GM12878 (cell line): ENCODE results near the gene PSMD11.
"Not testable (repeated sequence)": the region's sequence is repeated elsewhere in the genome, so short reads cannot be mapped to it uniquely, and the experiment has no call there.

Experiments used
- CEBPB ChIP-seq, 2 experiments: fragments of 150-350 bp in 1 of 2; IDR thresholded peaks; 2 replicates each; pipeline ENCODE4 v1.6.1; 2012 to 2014; ENCODE audit warnings: low read depth in 2 of 2, low read length in 2 of 2, borderline replicate concordance in 1 of 2, inconsistent platforms in 1 of 2
- DPF2 ChIP-seq: fragments of 450-650 bp; IDR thresholded peaks from 2 replicates; pipeline ENCODE4 v1.6.1; 2017; ENCODE audit warnings: mild to moderate bottlenecking
- EED ChIP-seq: sonication (generic); IDR thresholded peaks from 2 replicates; pipeline ENCODE4 v1.6.1; 2016; ENCODE audit warnings: antibody characterized with exemption, low read depth
- EP300 ChIP-seq, 2 experiments: fragments of 150-350 bp in 1 of 2; IDR thresholded peaks; 2 replicates each; pipeline ENCODE4 v1.6.1; 2011 to 2012; ENCODE audit warnings: low read depth in 2 of 2, low read length in 2 of 2, borderline replicate concordance in 1 of 2, improper control_type of control experiment in 1 of 2, inconsistent platforms in 1 of 2; ENCODE audit not compliant: control insufficient read depth in 1 of 2
- FOXM1 ChIP-seq: IDR thresholded peaks from 2 replicates; pipeline ENCODE4 v1.6.1; 2012; ENCODE audit warnings: low read depth, mild to moderate bottlenecking, inconsistent platforms, low read length, moderate library complexity
- GABPA ChIP-seq: IDR thresholded peaks from 2 replicates; pipeline ENCODE4 v1.6.1; 2014; ENCODE audit warnings: antibody characterized with exemption, low read depth, mild to moderate bottlenecking, inconsistent platforms
- HDAC6 ChIP-seq: fragments of 200-600 bp; sonication (generic); IDR thresholded peaks from one replicate; pipeline ENCODE4 v1.8.0; 2017; ENCODE audit warnings: antibody characterized with exemption; ENCODE audit not compliant: unreplicated experiment
- SMC3 ChIP-seq: IDR thresholded peaks from 2 replicates; pipeline ENCODE4 v1.6.1; 2011; ENCODE audit warnings: low read length, improper control_type of control experiment, borderline replicate concordance
- SUZ12 ChIP-seq: fragments of 200-600 bp; sonication (generic); IDR thresholded peaks from one replicate; pipeline ENCODE4 v1.6.1; 2018; ENCODE audit warnings: antibody characterized with exemption, mild to moderate bottlenecking; ENCODE audit not compliant: unreplicated experiment
- TCF7 ChIP-seq: IDR thresholded peaks from 2 replicates; pipeline ENCODE4 v1.6.1; 2014; ENCODE audit warnings: antibody characterized with exemption, borderline replicate concordance
- TF ChIP-seq, protein P1 (sequence below), 3 experiments: IDR thresholded peaks in 2 of 3; conservative IDR thresholded peaks in 1 of 3; 2 replicates each; pipeline ENCODE4 v1.5.1; 2011; ENCODE audit warnings: low read depth in 3 of 3, low read length in 3 of 3, mild to moderate bottlenecking in 3 of 3, control low read depth in 2 of 3, moderate library complexity in 2 of 3, inconsistent platforms in 1 of 3, mixed read lengths in 1 of 3; ENCODE audit not compliant: control insufficient read depth in 2 of 3, insufficient read depth in 1 of 3; ENCODE audit errors: extremely low read depth in 1 of 3

DNA sequence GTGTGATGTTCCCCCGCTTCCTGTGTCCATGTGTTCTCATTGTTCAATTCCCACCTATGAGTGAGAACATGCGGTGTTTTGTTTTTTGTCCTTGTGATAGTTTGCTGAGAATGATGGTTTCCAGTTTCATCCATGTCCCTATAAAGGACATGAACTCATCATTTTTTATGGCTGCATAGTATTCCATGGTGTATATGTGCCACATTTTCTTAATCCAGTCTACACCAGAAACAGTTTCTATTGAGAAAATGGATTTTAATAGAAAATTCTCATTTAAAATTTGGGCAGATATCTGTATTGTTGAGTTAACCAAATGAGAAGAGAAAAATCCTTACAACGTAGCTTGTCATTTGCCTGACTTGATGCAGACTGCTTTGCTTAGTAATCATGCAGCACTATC, 34.2 kb upstream of the PSMD11 start:
- not testable (repeated sequence) for TF ChIP-seq GABPA; DPF2; SMC3; EP300 (IDR thresholded peaks at IDR 0.05; ENCODE audit: borderline replicate concordance in 1 of 2, control insufficient read depth in 1 of 2, low read depth in 2 of 2, low read length in 2 of 2); CEBPB (IDR thresholded peaks at IDR 0.05; ENCODE audit: borderline replicate concordance in 1 of 2, low read depth in 2 of 2, low read length in 2 of 2); EED; TCF7; FOXM1; HDAC6; SUZ12
- TF ChIP-seq, protein P1, sequence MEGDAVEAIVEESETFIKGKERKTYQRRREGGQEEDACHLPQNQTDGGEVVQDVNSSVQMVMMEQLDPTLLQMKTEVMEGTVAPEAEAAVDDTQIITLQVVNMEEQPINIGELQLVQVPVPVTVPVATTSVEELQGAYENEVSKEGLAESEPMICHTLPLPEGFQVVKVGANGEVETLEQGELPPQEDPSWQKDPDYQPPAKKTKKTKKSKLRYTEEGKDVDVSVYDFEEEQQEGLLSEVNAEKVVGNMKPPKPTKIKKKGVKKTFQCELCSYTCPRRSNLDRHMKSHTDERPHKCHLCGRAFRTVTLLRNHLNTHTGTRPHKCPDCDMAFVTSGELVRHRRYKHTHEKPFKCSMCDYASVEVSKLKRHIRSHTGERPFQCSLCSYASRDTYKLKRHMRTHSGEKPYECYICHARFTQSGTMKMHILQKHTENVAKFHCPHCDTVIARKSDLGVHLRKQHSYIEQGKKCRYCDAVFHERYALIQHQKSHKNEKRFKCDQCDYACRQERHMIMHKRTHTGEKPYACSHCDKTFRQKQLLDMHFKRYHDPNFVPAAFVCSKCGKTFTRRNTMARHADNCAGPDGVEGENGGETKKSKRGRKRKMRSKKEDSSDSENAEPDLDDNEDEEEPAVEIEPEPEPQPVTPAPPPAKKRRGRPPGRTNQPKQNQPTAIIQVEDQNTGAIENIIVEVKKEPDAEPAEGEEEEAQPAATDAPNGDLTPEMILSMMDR (IDR thresholded peaks at IDR 0.05 in 2 of 3, conservative IDR thresholded peaks at IDR 0.05 in 1 of 3; ENCODE audit: control insufficient read depth in 2 of 3, extremely low read depth in 1 of 3, insufficient read depth in 1 of 3, low read depth in 3 of 3, low read length in 3 of 3) = not testable (repeated sequence)
